HG03521 (cell line): ENCODE data around the gene STK24.

Experiments used
- ATAC-seq: cut with Tn5 transposase; IDR thresholded peaks from one replicate; pipeline ENCODE4 v1.9.1; 2021; ENCODE audit warnings: mild to moderate bottlenecking, moderate library complexity; ENCODE audit not compliant: unreplicated experiment

Gene STK24

DNA sequence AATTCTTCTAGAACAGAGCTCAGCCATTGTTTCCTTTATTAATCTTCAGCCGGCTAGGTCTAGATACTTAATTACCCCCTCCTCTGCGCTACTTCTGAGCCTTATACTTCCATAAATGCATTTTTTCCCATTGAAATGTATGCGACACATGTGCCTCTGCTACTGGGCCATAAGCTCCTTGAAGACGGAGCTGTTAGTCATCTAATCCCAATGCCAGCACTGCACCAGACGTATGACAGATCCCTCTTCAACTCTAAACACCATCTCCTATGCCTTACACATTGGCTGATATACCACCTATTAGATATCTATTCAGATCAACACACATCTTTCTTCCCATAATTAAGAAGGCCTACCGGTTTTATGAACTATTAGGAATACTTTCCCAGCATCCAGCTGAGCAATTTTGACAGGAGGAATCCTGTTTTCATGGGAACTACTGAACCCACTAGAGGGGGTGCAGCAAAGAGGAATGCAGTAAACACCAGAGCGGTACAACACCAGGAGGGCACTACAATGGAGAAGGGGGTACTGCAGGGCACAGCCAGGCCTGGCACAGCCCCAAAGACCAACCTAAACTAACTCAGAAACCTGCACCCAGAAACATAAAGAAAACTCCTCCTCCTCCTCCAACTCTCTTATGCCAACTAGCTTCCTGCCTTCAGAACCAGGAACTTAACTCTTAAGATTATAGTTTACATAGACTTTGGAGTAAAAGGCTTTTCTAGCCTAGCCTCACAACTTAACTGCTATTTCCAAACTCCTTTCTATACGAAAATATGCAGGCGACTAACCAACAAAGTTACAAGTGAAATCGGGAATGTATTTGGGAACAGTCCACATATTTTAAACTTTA, 18.7 kb downstream of the STK24 start:
- no peak for ATAC-seq

DNA sequence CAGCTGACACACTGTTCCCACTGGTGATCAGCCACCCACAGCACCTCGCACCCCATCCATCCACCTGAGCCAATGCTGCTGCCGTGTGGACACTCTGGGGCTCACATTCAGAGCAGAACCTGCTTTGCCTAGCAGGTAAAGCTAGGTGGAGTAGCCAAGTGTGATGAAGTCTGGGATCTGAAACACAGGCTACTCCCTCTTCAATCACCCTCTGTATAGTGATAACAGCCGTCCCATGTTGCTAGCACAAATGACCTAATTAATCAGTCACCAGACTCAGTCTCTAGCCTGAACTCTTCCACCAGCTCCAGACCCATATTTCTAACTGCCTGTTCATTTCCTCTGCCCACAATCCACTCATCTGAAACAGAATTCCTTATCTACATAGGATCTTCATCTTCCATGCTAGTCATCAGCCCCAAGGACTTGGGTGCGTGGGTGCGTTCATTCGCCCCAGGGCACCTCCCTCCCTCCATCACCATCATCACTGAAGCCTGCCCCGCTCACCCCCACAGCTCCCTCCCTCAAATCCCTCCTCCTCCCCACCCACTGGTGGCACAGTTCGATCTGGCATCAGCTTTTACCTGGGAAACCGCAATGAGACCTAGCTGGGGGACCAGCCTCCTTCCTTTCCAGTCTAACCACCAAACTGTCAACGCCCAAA, 19.8 kb downstream of the STK24 start:
- ATAC-seq, result no peak

DNA sequence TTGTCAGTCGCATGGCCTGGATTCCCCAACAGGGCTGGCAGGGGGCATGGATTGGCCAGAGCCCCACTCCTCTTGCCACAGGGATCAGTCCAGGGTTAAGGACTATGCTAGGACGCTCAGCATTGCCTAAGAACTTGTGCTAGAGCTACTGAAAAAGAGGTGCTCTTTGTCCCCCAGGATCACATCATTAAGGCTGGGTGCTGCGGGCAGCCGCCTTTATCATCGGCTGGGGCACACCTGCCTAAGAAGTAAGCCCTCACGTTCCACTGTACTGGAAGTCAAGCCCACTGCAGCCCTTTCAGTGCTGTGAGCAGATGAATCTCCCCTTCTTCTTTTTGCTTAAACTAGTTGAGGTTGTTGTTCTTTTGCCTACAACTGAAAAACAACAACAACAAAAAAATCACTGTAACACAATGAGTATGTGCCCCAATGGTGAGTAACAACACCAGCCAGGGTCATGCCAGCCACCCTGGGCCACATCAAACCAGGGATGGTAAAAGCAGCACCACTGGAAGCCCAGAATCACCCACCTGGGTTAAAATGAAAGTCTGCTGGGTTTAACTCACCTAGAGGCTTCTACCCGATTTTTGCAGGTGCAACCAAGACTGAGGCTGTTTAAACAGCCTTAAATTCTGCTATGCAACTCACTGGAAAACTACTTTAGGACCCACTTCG, 20.6 kb downstream of the STK24 start:
- no peak for ATAC-seq

DNA sequence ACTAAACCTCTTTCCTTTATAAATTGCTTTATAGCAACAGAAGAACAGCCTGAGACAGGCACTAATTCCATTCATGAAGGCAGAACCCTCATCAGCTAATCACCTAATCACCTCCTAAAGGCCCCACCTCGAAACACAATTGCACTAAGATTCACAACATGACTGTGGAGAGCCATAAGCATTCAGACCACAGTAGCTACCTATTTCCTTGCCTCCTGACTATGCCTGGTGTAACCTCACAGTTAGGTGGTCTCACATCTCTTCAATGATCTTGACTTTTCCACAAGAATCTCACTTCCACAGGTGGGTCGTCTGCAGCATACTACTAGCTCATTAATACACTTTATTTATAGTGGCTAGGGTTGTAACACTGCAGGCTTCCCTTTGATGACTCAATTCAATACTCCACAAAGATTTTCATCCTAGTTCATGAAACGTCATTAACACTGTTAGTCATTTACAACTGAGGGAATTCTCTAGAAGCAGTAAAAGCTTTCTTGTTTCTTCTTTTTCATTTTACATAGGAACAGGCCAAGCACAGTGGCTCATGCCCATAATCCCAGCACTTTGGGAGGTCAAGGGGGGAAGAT, 27.1 kb downstream of the STK24 start:
- ATAC-seq, result peak; percentile 63

DNA sequence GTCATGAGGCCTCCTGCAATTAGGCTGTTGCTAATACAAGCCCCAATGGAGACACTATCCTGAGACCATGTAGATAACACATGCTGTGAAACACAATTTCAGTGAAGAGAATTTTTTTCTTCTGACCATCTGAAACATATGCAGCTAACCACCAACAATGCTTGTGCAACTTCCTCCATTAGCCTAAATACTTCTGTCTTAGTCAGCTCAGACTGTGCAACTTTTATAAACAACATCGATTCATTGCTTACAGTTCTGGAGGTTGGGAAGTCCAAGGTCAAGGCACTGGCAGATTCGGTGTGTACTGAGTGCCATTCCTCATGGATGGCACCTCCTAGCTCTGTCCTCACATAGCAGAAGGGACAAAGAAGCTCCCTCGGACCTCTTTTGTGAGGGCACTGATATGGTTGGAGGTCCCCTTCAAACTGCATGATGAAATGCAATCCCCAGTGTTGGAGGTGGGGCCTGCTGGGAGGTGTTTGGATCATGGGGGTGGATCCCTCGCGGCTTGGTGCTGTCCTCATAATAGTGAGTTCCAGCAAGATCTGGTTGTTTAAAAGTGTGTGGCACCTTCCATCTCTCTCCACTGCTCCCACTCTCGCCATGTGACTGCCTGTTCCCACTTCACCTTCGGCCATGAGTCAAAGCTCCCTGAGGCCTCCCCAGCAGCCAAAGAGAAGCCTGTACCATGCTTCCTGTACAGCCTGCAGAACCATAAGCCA, 27.7 kb downstream of the STK24 start:
- ATAC-seq, result no peak

DNA sequence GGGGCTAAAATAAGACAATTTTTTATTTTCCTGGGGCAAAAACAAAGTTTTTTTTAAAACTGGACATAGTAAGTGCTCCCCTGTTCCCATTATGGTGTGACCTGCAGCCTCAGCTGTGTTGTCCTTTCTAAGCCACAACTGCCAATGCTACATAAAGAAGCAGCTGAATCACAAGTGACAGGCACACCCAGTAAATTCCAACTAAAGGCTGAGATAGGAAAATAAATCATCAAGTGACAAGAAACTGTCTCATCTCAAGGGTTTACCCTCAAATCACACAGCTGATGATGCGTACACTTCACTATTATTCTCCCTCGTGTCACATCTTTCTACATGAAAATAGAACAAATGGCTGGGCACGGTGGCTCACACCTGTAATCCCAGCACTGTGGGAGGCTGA, 28.7 kb downstream of the STK24 start:
- ATAC-seq, result no peak

DNA sequence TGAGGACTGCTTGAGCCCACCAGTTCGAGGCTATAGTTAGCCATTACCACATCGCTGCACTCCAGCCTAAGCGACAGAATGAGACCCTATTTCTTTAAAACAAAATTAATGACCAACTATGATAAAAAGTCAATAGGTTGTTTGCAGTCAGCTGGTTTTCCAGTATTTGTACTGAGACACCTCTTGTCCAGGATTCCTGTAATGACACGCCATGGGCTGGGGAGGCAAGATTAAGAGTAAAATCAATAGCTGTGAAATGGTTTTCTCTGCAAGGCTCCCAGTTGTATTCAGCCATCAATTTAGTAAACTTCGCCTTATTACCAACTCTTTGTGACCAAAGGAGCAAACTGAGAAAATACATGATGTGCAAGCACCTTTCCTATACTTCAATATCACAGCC, 29.5 kb downstream of the STK24 start:
- ATAC-seq, result no peak

DNA sequence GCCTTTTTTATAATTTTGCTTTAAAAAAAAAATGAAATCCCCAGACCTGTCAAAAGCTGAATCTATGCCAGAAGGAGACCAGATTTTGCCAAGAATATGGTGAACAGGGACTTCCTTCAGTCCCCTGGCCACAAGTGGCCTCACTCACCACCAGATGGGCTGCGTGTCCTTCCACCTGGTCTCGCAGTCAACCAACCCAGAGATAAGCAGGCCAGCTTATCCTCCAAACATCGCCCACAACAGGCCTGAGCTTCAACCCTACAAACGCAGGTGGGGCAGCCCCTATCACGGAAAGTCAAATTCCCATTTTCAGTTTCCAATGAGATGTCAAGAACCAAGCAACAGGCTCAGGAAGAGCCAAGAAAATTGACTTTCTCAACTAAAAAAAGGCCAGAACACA, 30.5 kb downstream of the STK24 start:
- no peak for ATAC-seq

DNA sequence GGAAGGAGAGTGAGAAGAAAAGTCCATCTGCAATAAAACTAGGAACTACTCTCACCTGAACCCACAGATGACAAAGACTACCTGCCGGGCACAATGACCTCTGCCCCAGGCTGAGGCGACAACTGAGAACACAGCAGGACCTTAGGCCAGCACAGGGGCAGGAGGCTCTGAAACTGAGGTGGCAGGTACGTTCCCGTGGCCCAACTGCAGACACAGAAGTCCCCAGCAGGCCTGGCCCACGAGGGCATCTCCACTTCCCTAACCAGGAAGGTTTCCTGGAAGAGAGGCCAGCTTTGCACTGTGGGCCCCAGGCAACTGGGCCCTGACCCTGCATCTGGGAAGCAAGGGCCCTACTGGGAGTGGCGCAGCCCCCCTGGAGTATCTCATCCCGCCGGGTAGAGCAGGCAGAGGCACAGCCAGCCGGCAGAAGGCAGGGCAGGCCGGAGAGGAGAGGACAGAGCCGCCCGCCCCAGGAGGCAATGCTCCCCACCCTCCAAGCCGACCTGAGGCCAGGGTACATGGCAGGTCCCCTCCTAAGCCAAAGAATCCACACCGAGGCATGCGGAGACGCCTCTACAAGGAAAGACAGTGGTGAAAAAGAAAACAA, 32.7 kb downstream of the STK24 start:
- no peak for ATAC-seq

DNA sequence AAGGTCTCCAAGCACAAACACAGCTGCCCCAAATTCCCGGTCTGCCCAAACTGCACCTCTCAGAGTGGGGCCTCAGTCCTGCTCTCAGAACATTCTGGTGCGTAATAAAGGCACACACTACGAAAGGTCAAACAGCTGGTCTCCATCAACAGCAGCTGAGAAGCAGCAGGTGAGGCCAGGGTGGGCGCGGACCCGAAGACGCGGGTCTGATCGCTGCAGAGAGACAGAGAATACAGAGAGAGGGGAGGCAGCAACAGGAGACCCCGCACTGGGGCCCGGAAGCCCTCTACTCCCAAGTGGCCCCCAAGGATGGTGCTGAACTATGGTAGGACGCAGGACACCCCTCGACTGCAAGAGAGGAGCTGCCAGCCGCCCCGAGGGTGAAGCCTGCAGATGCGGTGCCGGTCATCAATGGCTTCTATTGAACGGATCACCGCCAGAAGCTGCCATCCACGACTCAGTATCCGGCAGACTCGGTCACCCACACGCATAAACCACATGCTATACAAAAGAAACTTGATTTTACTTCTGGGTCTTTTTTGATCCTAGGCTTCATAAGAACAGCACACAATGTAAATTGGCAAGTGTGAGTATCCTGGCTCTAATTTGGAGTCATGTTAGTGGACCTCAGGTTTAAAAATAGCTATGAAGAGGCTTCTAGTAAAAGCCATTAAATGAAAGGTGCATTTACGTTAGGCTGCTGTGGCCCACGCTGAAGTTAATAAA, 33.4 kb downstream of the STK24 start:
- ATAC-seq, result no peak

DNA sequence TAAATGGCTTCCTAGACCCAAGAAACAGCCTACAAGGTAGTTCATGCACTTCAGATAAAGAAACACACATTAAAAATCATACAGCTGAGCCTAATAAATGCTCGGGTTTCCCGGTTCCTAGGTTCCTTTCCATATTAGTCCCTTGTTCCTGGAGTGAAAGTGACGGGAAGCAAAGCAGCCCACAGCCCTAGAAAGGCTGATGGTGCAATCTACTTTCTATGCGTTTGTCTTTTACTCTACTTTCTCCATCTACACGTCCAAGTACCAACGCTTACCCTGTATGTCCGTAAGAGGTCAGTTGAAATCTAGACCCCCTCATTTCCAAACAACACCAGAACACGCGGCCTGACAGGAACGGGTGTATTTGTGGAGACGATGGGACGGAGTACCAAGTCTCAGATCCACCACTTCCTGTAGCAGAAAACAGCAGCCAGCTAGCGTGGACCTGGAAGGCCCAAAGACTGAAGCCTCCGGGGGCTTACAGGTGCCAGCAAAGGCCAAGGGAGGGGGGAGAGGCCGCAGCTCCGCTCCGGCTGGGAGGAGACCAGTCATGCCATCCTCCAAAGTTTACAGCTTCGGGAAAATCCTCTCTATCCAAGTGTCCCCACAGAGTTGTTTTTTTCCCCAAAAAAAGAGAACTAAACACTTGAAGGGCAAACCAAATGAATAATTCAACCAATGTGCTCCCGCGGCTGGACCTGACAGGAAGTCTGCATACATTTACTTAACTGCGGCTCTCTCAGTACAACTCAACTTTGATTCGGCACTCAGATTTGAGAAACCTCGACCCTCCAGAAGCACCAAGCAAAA, 34.1 kb downstream of the STK24 start:
- ATAC-seq, result no peak

DNA sequence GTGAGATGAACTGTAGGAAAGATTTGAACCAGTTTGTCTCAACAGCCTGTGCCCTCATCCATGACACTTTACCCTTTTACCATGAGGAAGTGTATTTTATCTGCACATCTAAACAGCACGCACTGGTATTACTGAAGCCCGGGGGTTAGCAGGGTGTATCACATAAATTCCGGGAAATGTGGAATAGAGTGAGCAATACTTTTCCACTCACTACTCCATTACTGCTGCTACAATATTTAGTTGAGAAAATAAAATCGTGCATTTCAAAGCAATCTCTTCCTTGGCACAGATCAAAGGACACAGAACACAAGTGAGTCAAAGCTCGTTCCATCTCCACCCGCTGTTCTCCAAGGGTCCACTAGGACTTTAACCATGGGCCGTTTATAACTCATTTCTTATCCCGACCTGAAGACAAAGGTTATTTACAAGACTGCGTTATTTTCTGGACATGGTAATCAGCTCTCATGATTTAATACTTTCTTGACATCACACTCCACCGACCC, 35.2 kb downstream of the STK24 start:
- no peak for ATAC-seq

DNA sequence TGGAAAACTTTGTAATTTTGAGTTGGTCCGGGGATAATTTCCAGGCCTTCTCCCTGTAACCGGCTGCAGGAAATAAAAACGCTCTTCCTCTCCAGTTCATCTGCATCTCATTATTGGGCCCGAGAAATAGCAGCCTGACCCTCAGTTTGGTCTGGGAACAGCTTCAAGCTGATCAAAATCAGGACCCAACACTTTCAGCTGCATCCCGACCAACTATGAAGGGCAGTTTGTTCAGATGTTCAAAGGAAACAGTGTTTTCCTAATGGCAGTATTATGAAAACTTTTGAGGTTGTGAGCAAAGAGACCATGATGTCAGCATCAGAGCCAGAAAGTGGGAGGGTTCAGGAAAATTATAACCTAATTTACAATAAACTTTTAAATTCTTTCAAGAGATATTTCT, 35.7 kb downstream of the STK24 start:
- ATAC-seq, result no peak

DNA sequence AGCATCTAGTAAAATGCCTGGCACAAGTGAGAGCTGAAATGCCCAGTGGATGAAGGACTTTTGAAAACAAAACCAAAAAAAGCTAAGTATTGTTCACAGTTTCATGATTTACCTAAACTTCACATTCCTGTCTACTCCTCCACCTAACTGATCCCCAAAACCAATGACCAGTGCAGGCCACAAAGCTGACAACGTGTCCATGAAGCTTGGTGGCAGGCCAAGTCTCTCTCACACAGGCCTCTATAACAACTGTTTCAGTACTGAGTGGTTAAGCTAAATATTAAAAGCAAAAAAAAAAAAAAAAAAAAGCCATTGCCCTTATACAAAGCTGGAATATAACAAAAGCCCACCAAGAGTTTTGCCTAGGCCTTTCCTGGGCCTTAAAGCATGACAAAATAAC, 36.4 kb downstream of the STK24 start:
- ATAC-seq, result no peak

DNA sequence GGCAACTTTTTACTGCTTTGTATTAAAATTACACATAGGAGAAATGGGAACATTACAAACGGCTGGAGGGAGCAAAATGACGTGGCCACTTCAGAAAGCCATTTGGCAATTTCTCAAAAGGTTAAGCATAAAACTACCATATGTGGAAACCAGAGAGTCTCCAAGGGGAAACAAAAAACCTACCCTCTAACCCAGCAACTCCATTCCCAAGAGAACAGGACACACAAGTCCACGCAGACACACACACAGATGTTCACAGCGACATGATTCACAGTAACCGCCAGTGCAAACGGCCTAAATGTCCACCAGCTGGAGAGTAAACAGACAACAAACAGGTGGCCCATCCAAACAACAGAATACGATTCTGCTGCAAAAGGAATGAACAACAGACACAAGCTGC, 37.2 kb downstream of the STK24 start:
- ATAC-seq, result no peak

DNA sequence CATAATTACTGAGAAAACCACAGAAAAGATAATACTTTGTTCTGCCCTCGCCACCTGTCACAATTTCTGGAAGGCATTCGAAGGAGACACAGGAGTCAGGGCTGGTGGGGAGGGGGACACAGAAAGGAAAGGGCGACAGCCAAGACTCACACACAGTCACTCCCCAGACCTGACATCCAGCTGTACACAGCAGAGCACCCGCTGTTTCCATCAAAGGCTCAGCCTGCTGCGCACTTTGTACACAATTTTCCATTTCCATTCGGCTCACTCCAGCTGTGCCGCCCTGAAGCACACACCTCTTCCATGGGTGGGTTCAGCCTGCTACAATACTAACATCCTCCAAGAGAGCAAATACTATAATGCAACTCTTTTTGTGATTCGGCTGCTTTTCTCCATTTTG, 38.0 kb downstream of the STK24 start:
- ATAC-seq, result no peak

DNA sequence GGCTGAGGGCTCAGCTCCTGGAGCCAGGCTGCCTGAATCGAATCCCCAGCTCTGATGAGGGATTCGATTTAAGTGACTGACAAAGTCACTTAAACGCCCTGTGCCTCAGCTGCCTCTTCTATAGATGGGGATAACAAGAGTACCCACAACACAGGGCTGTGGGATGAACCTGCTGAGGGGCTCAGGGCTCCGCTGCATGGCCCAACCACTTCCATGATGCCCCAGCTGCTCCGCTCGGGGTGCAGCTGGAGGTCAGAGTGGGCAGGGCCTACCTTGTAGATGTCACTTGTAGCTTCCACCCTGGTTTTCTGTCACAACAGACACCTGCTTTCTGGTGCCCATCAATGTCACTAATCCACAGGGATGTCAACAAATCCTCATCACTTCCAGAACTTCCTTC, 39.2 kb downstream of the STK24 start:
- ATAC-seq, result no peak

DNA sequence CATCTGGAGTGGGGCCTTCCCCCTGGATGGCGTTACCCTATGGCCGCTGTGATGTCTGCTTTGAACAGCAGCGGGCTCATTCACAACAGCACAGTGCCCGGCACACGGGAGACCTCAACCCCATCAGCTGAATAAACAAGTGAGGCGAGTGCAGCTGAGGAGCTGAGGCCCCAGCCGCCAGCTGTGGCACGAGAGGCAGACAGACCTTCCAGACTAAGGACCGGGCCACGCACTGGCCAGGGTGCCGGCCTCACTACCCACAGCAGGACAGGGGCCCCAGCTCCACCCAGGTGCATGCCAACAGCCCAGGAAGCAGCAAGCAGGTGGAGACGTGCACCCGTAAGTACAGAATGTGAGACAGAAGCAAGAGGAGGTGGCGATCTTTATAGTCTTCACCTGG, 39.6 kb downstream of the STK24 start:
- ATAC-seq, result no peak

DNA sequence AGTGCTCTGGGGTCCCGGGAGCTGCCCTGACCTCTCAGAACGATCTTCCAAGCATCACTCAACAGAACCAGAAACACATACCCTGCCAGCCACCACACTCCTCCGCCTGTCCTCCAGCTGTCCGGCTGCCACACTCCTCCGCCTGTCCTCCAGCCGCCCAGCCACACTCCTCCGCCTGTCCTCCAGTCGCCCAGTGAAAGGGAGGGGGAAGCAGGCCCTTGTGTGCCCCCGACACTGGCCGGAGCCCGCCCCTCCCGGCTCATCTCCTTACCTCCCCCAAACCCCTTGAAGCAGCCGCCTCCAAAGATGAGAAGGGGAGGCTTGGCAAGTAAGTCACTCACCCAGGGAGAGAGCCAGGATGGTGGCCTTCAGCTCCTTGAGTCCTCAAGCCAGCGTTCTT, 40.2 kb downstream of the STK24 start:
- no peak for ATAC-seq
